MM.1S (cell line): ENCODE data around the gene ORAI2.

Experiments used
- CTCF ChIP-seq: fragments of 300-600 bp; sonication (generic); IDR thresholded peaks from 2 replicates; pipeline ENCODE4 v1.5.1; 2016; ENCODE audit warnings: antibody characterized with exemption, low read length, mixed read lengths
- EZH2 ChIP-seq: fragments of 300-600 bp; sonication (generic); optimal IDR thresholded peaks from 2 replicates; pipeline ENCODE3; 2017; ENCODE audit warnings: low read depth, mild to moderate bottlenecking, antibody characterized with exemption, low read length, mixed read lengths
- EZH2phosphoT487 ChIP-seq: fragments of 300-600 bp; sonication (generic); IDR thresholded peaks from 2 replicates; pipeline ENCODE4 v1.6.1; 2018; ENCODE audit warnings: antibody characterized with exemption, low read length

- no peak for TF ChIP-seq EZH2
- TF ChIP-seq CTCF, result no peak
- no peak for TF ChIP-seq EZH2phosphoT487
These were observed 39.9 kb upstream of the ORAI2 start for GRCh38 chr7:102393467-102393866.
